ENCODE data around the gene LYL1. TPM values are rescaled to one million over a fixed set of nuclear protein-coding genes. Genes with fewer than 3 reads are reported as not detected.

The LYL1 gene
- total RNA-seq, 2 experiments from 2014 or later, result 66.8 to 72.5 TPM

GRCh38 chr19:13060233-13060963 is 42.3 kb downstream of the LYL1 start:
- Histone ChIP-seq H3K79me2 (ENCODE audit: insufficient read depth, low read depth, low read length) (no peaks in the 10 kb centered on the region), H3K4me1 (ENCODE audit: insufficient read depth, low read length, poor library complexity, severe bottlenecking) (peaks cover 29% of the 10 kb centered on the region), H3K36me3 (ENCODE audit: insufficient read depth, low read length) (no peaks in the 10 kb centered on the region), H2AFZ (ENCODE audit: low read length) (0 out of 2 replicates have a peak overlapping the region, but pooled peaks have one; percentile 8), H3K27ac (ENCODE audit: low read depth, low read length, poor library complexity, severe bottlenecking) (no peak overlapping the region), H3K9me2 (ENCODE audit: insufficient read depth, low read length) (no peaks in the 10 kb centered on the region), H3K4me2 (ENCODE audit: low read length) (peak overlapping the region; percentile 80), H4K20me1 (ENCODE audit: insufficient read depth, low read length) (no peaks in the 10 kb centered on the region), H3K4me3 (ENCODE audit: low read depth, low read length, poor library complexity, severe bottlenecking) (peak overlapping the region; percentile 61), H3K9me3 (ENCODE audit: low read length) (no peaks in the 10 kb centered on the region)
- POLR2A ChIA-PET, result interaction anchor here (0.6 kb wide), 1 partner anchor 123 kb away, joined by 4 read pairs; no protein-coding TSS in a partner anchor
- TF ChIP-seq CTCF (conservative IDR thresholded peaks at IDR 0.05; ENCODE audit: low read length), result no peak
- TF ChIP-seq EZH2phosphoT487 (IDR thresholded peaks at IDR 0.05; ENCODE audit: borderline replicate concordance, low read depth, low read length), result no peak
- no peak for DNase-seq (ENCODE audit: low spot score)
- no TSS peak for BruUV-seq (replicated peaks)
- CTCF ChIA-PET (ENCODE audit: unreplicated experiment), result interaction anchor here (0.6 to 1.8 kb wide), 5 partner anchors 10 to 180 kb away, joined by 3 to 9 read pairs (median 3); no protein-coding TSS in a partner anchor
- intact Hi-C loops (cut with micrococcal nuclease; ENCODE audit: unreplicated experiment), result loop anchor here (2.0 kb wide), 2 partner anchors 34 to 78 kb away; no protein-coding TSS in a partner anchor

GRCh38 chr19:13058951-13059660 is 43.6 kb downstream of the LYL1 start:
- DNase-seq (ENCODE audit: low spot score), result no peak
- Histone ChIP-seq H3K9me2 (ENCODE audit: insufficient read depth, low read length) (no peaks in the 10 kb centered on the region), H3K27ac (ENCODE audit: low read depth, low read length, poor library complexity, severe bottlenecking) (no peak overlapping the region), H3K9me3 (ENCODE audit: low read length) (no peaks in the 10 kb centered on the region), H3K4me1 (ENCODE audit: insufficient read depth, low read length, poor library complexity, severe bottlenecking) (peaks cover 29% of the 10 kb centered on the region), H4K20me1 (ENCODE audit: insufficient read depth, low read length) (no peaks in the 10 kb centered on the region), H3K4me2 (ENCODE audit: low read length) (no peak overlapping the region), H3K4me3 (ENCODE audit: low read depth, low read length, poor library complexity, severe bottlenecking) (no peak overlapping the region), H2AFZ (ENCODE audit: low read length) (no peak overlapping the region), H3K79me2 (ENCODE audit: insufficient read depth, low read depth, low read length) (no peaks in the 10 kb centered on the region), H3K36me3 (ENCODE audit: insufficient read depth, low read length) (no peaks in the 10 kb centered on the region)
- intact Hi-C loops (cut with micrococcal nuclease; ENCODE audit: unreplicated experiment), result no loop called here
- ChIA-PET POLR2A (interaction anchor here (1.9 kb wide), 1 partner anchor 16 kb away, joined by 11 read pairs; no protein-coding TSS in a partner anchor), CTCF (ENCODE audit: unreplicated experiment) (no interaction called here)
- BruUV-seq (replicated peaks), result no TSS peak
- TF ChIP-seq EZH2phosphoT487 (IDR thresholded peaks at IDR 0.05; ENCODE audit: borderline replicate concordance, low read depth, low read length) (no peak), CTCF (conservative IDR thresholded peaks at IDR 0.05; ENCODE audit: low read length) (no peak)
